Stimulated activated CD8-positive, alpha-beta memory T cell treated with anti-CD3 and anti-CD28 coated beads, Interleukin-4, amount 100 ng/mL, for 4 hours (primary cell): ENCODE data around the gene MBL2.

Experiments
- DNase-seq, 2 donors: peaks; one replicate each; pipeline ENCODE4 v3.0.0-alpha.2; 2020; ENCODE audit warnings: low read depth in 2 of 2, low spot score in 1 of 2

Gene MBL2

GRCh38 chr10:52772623-52773022 is at the start of gene MBL2:
TSS of gene MBL2 (minus strand) at chr10:52772784. CDS start at chr10:52771635, 1,149 bp downstream.
- no peak for DNase-seq

DNA sequence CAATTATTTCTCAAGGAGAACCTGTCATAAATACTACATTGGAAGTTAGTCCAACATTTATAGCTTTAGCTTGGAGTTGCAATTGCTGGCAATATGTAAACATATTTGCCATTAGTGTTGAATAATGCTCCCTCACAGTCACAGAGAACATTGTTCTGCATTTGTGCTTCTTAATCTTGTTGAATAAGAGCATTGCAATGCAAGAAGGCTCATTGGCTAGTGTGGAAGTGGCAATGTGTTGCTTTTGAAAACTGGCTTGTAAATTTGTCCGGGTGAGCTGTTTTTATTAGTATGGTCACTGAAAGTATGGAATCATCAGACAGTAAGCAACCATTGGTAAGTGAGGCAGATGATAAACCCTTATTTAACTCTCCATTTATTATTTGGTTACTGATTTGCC is 47.7 kb upstream of the MBL2 start:
- no peak for DNase-seq

DNA sequence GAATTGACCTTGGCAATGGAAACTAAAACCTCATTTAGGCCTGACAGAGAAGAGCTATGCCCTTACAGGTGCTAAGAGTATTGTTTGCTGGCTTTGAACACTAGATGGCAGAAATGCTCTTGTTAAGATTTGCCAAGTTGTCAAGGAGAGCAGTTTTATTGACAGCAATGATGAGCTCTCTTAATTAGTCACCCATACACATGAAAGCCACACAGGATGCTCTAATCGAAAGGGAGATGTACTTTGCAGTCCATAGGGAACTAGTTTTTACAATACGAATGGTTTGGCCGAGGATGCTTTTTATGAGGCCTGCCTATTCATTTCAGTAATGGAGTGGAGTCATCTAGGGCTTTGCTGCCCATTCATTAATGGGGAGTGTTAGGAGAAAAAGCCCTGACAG is 45.4 kb upstream of the MBL2 start:
- DNase-seq = no peak

- DNase-seq = no peak
Observed at GRCh38 chr10:52814506-52814905, 41.9 kb upstream of the MBL2 start.

DNA sequence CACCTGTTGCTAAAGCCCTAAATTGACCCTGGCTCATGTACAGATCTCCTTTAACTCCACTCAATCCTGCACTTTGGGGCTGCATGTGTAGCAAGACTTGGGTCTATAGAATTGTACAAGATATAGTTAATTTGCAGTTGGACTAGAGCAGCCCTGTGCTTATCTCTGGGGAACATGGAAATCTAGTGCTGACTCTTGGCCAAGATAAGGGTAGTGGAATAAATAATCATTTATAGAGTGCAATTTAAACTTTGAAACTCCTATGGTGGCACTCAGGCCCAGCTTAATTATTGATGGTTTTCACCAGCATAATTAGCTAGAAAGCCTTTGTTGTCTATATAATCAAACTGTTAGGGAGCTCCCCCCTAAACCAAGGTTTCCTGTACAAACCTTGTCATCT is 39.2 kb upstream of the MBL2 start:
- DNase-seq = no peak

DNA sequence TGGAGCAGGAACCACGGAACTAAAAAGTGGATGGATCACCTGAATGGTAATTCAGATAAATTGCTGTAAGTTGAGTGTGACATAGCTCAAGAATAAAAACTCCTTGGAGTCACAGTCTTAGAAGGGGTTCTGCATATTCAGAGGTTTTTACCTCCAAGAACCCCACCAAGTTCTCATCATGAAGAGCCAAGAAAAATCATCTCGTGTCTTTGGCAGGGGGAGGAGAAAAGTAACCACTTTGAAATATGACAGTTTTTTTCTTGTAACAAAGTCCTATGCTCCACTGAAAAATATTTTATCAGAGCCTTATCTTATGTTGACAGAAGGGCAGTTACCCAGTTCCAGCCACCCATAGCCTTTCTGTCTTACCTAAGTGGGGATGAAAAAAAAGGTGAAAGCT is 38.2 kb upstream of the MBL2 start:
- no peak for DNase-seq

- no peak for DNase-seq
Observed at GRCh38 chr10:52807803-52808202, 35.2 kb upstream of the MBL2 start.

GRCh38 chr10:52805414-52806285 is 33.1 kb upstream of the MBL2 start:
- no peak for DNase-seq

GRCh38 chr10:52801947-52802346 is 29.4 kb upstream of the MBL2 start:
- DNase-seq = no peak

GRCh38 chr10:52786098-52786497 is 13.5 kb upstream of the MBL2 start:
- DNase-seq = no peak

DNA sequence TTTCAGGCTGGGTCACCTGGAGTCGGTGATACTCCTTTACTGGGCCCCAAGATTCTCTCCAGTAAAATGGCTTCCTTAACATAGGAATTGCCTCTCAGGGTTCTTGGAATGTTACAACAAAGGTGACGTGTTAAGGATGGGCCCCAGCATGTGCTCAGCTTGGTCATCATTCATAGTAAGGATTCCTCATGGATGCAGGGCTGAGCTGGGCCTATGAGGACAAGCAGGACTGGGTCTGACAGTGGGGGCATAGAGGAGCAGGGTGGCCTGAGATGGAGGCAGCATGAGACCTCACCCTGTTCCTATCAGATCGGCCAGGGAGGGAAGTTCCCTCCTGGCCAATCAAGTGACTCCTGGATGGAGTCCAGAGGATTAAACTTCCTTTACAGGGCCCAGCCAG is 12.8 kb upstream of the MBL2 start:
- no peak for DNase-seq

DNA sequence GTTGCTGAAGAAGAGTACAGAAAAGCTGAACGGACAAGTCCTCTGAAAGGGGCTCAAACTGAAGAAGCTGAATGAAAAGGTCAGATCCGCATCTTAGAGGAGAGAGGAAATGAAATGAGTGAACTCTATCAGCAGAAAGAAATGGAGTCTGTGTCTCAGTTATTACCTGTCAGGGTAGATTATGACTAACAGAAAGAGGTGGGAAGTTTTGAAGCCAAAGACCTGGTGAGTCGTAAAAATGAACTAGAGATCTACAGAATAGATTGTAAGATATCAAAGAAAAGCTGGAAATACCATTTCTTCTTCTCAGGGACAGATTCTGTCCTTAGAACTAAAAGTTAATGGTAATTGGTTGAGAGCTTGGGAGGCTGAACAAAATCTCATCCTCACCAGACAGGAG is 11.1 kb upstream of the MBL2 start:
- no peak for DNase-seq

- no peak for DNase-seq
Observed at GRCh38 chr10:52782554-52782953, 10.0 kb upstream of the MBL2 start.

GRCh38 chr10:52780391-52781155 is 8.0 kb upstream of the MBL2 start:
- no peak for DNase-seq

DNA sequence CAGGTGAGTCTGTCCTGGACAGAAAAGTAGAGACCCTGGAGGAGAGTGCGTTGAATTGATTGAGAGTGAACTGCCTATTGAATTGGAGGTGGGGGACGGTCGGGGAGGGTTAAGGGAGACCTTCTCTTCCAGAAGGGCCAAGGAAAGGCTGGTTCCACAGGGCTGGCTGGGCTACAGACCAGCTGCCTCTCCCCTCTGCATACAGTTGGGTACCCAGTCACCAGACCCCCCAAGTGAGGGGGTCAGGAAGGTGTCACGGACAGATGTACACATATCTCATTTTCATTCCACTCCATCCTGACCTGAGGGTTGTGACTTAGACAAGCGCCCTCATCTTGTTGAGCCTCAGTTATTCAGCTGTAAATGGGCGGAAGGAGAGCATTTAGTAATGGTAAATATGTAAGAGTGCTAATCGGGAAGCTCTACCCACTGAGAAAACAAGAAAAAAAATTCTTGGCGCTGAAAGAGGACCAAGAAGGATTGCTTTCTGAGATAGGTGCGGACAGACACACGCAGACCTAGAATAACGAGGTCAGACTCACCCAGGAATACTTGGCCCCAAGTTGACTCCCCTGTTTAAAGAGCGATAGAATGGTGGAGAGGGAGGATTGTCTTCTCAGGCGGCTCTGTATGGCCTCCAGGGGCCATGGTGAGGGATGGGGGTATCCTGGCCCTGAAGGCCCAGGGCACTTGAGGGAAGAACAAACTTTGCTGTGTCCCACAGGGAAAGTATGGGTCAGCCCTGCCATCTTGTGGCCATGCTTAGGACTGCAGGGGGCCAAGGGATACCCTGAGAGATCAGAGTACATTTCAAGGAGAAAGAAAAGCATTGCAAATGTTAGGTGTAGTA is 7.2 kb upstream of the MBL2 start:
- DNase-seq = no peak

GRCh38 chr10:52778511-52779392 is 6.2 kb upstream of the MBL2 start:
- DNase-seq = no peak

DNA sequence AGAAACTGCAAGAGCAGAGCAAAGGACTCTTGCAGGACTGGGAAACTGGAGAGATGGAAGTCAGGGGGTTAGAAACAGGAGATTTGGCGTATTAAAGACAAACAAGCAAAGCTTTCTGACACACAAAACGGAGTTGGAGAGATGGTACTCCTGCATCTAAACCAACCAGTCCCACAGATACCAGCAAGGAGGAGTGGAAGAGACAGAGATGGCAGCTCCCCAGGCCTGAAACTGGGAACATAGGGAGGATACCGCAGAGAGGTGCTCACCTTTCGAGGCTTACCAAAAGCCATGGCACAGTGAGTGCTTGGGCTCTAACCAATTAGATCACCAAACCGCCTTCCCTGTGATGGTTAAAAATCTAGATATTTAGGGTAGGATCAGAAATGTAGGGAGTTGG is 4.8 kb upstream of the MBL2 start:
- no peak for DNase-seq

- no peak for DNase-seq
Observed at GRCh38 chr10:52776471-52776903, 3.9 kb upstream of the MBL2 start.

DNA sequence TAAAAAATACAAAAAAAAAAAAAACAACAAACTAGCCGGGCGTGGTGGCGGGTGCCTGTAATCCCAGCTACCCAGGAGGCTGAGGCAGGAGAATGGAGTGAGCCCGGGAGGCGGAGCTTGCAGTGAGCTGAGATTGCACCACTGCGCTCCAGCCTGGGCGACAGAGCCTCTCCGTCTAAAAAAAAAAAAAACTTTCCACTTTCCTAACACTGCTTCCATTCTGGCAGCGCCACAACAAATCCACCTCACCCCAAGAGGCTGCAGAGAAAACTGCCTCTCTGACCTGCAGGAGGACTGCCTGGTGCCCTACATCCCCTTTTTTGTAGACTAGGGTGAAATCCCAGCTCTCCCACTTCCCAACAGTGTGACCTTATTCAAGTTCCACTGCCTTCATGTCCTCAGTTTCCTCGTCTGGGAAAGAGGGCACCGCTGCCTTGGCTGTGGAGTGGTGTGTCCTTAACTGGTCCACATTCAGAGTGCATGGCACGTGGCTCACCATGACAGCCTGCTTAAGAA is 2.6 kb upstream of the MBL2 start:
- no peak for DNase-seq

- no peak for DNase-seq
Observed at GRCh38 chr10:52774600-52775106, 2.1 kb upstream of the MBL2 start.
